B cell (primary cell): Measurements from ENCODE around the gene SETBP1.

Experiments used
- EZH2 ChIP-seq: IDR thresholded peaks from 2 replicates; pipeline ENCODE4 v1.6.1; 2012; ENCODE audit warnings: borderline replicate concordance, low read depth, mild to moderate bottlenecking, moderate library complexity, low read length; ENCODE audit not compliant: insufficient read depth, poor library complexity, severe bottlenecking
- TF ChIP-seq, protein P1 (sequence below): fragments of 200-600 bp; IDR thresholded peaks from one replicate; pipeline ENCODE4 v1.8.0; 2022; ENCODE audit warnings: antibody characterized with exemption, mild to moderate bottlenecking

DNA sequence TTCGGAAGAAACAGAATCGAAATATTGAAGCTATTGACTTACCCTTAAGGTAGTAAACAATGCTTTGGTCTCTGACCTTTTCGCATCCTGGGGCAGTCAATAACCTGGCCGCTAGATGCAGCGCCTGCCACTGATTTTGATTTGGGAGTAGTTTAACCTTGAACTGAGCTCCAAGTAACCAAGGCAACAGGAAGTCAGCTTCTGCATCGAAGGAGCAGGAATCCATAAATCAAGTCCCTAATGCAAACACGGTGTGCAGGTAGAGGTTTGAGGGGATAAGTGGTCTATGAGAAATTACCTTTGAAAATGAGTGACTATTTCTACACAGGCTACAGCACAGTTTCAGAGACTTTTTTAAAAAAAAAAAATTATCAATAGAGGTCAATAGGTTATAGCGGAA lies 353.5 kb downstream of the SETBP1 start:
- TF ChIP-seq, protein P1, sequence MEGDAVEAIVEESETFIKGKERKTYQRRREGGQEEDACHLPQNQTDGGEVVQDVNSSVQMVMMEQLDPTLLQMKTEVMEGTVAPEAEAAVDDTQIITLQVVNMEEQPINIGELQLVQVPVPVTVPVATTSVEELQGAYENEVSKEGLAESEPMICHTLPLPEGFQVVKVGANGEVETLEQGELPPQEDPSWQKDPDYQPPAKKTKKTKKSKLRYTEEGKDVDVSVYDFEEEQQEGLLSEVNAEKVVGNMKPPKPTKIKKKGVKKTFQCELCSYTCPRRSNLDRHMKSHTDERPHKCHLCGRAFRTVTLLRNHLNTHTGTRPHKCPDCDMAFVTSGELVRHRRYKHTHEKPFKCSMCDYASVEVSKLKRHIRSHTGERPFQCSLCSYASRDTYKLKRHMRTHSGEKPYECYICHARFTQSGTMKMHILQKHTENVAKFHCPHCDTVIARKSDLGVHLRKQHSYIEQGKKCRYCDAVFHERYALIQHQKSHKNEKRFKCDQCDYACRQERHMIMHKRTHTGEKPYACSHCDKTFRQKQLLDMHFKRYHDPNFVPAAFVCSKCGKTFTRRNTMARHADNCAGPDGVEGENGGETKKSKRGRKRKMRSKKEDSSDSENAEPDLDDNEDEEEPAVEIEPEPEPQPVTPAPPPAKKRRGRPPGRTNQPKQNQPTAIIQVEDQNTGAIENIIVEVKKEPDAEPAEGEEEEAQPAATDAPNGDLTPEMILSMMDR, result no peak
- TF ChIP-seq EZH2, result no peak
